GM12891 (cell line): ENCODE measurements around the gene PARD6B.

Experiments used
- DNase-seq: peaks from one replicate; pipeline ENCODE4 v3.0.0; 2011; ENCODE audit warnings: low spot score; ENCODE audit not compliant: insufficient read length
- FAIRE-seq: peaks from 2 replicates; lab custom pipeline; 2011; peaks lifted over from hg19 to GRCh38; lab: Jason Lieb, UNC
- PAX5 ChIP-seq: IDR thresholded peaks from 2 replicates; pipeline ENCODE4 v1.6.1; 2011; ENCODE audit warnings: low read length, moderate library complexity, mild to moderate bottlenecking; ENCODE audit not compliant: insufficient read depth, severe bottlenecking
- POLR2A ChIP-seq: IDR thresholded peaks from 2 replicates; pipeline ENCODE4 v1.6.1; 2011; ENCODE audit warnings: low read depth, low read length, control low read depth
- POLR2AphosphoS5 ChIP-seq: IDR thresholded peaks from 2 replicates; pipeline ENCODE4 v1.6.1; 2011; ENCODE audit warnings: low read depth, low read length, control low read depth
- POU2F2 ChIP-seq: IDR thresholded peaks from 2 replicates; pipeline ENCODE4 v1.6.1; 2011; ENCODE audit warnings: low read depth, mild to moderate bottlenecking, control low read depth, low read length, moderate library complexity
- SPI1 ChIP-seq: IDR thresholded peaks from 2 replicates; pipeline ENCODE4 v1.6.1; 2011; ENCODE audit warnings: low read depth, low read length, control low read depth
- TAF1 ChIP-seq: IDR thresholded peaks from 2 replicates; pipeline ENCODE4 v1.6.1; 2011; ENCODE audit warnings: low read depth, low read length, control low read depth

PARD6B gene

DNA sequence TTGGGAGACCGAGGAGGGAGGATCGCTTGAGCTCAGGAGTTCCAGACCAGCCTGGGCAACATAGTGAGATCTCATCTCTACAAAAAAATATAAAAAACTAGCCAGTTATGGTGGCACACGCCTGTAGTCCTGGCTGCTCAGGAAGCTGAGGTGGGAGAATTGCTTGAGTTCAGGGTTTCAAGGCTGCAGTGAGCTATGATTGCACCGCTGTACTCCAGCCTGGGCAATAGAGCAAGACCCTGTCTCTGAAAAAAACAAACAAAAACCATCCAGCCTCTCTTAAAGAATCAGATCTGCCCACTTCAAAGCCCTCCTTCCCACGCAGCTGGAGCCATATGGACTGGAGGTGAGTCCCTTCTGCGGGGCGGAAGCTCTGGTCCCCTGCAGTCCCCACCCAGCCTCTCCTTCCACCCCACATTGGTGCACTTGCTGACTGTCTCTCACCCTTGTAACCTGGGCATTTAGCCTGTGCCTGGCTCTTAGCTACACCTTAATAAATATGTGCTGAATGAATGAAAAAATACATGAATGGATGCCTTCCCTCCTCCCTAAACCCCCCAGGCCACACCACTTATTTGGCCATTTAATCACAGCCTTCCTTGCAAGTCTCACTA is 7.2 kb upstream of the PARD6B start:
- DNase-seq = no peak
- FAIRE-seq = no peak
- TF ChIP-seq SPI1 = no peak
- no peak for TF ChIP-seq PAX5
- no peak for TF ChIP-seq POLR2AphosphoS5
- TF ChIP-seq POLR2A = no peak
- no peak for TF ChIP-seq POU2F2
- TF ChIP-seq TAF1 = no peak

DNA sequence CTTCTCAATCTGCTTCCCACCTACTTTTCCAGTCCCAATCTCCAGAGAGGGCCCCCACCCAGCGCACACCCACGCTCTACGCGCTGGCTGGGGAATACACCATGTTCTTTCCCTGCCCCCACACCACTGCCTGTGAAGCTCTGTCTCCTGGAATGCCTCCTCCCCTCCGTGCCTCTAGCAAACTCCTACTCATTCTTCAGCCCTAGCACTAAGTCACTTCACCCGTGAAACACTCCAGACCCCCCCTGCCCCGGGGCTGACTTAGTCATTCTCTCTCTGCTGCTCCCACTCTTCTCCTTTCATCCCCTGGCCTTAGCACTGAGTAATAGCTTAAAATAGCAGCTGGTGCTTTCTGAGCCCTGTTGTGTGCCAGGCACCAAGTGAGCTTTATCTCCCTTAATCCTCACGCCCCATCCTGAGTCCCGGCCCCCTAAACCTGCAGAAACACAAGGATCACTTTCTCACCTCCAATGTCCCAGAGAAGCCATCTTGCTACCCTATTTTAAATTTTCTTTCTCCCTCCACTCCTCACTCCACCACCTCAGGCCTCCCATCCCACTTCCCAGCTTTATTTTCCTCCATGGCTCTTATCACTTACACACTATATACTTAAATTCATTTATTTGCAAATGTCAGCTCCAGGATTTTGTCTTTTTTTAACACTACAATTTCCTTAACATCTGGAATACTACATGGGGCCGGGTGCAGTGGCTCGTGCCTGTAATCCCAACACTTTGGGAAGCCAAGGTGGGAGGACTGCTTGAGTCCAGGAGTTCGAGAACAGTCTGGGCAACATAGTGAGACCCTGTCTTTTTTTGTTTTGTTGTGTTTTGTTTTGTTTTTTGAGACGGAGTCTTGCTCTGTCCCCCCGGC is 6.3 kb upstream of the PARD6B start:
- TF ChIP-seq POU2F2 (no peak), TAF1 (no peak), SPI1 (no peak), POLR2AphosphoS5 (no peak), PAX5 (no peak), POLR2A (no peak)
- no peak for FAIRE-seq
- no peak for DNase-seq

DNA sequence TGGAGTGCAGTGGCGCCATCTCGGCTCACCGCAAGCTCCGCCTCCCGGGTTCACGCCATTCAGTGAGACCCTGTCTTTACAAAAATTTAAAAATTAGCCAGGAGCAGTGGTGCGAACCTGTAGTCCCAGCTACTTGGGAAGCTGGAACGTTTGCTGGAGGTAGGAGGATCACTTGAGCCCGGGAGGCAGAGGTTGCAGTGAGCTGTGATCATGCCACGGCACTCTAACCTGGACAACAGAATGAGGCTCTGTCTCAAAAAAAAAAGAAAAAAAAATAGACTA is 5.7 kb upstream of the PARD6B start:
- FAIRE-seq = no peak
- TF ChIP-seq PAX5 = no peak
- TF ChIP-seq POU2F2 = no peak
- no peak for TF ChIP-seq SPI1
- TF ChIP-seq POLR2AphosphoS5 = no peak
- TF ChIP-seq POLR2A = no peak
- no peak for TF ChIP-seq TAF1
- DNase-seq = no peak

DNA sequence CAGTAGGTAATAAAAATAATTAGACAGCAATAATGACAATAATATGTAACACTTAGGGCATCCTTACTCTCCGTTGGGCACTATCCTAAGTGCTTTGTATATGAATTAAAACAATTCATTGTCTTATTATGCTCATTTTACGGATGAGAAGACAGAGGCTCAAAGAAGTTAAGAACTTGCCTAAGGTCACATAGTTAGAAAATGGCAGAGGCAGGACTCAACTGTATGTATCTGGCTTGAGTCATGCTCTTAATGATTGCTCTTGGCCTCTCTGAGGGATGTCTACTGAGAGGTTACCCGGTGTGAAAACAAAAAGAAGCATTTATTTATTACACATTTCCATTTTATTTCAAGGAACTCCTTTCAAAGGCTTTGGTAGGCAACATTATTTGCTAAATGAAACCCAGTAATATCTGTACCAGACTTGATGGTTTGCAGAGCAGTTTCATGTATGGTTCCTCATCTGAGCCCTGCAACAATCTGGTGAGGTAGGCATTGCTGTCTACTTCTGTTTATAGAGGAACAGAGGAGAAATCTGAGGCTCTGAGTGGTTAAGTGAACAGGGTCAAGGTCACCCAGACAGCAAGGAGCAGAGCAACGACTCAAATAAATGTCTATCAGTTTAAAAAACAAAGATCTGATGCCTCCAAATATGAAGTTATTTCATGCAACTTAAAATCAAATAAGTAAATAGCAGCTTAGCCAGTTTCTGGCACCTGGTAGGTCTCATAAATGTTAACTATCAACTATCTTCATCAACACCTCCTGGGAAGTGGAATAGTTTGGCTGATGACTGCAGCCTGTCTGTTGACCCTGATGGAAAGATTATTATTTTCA is 4.2 kb upstream of the PARD6B start:
- TF ChIP-seq POU2F2 (no peak), PAX5 (no peak), SPI1 (no peak), POLR2A (no peak), POLR2AphosphoS5 (no peak), TAF1 (no peak)
- FAIRE-seq (no peak), DNase-seq (no peak)

DNA sequence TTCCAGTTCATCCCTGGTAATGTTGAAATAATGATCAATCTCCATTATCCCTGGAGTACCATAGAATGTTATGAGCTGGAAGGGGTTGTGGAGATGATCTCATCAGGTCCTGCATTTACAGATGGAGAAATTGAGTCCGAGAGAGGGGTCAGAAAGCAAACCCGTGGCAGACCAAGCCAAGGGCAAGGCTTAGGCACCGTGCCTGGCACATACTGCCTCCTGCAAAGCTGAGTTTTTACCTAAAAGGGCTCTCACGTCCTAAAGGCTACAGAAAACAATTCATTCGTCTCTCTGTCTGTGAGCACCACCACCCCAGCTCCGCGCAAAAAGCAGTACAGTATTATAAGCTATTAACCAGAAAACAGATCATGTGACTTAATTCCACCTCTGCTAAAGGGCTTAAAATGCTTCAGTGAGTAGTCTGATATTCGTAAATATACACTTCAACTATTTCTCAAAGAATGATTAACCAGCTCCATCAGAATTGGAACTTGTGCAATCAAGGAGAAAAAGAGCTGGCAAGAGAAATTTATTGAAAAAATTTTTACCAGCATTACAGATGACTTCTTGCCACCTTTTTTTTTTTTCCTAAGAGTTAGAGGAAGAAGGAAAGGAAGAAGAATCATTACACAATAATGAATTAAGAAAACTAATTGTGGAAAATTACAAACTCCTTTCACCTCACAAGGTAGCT is 3.4 kb upstream of the PARD6B start:
- DNase-seq (no peak), FAIRE-seq (no peak)
- TF ChIP-seq POU2F2 (no peak), POLR2A (no peak), TAF1 (no peak), PAX5 (no peak), SPI1 (no peak), POLR2AphosphoS5 (no peak)

DNA sequence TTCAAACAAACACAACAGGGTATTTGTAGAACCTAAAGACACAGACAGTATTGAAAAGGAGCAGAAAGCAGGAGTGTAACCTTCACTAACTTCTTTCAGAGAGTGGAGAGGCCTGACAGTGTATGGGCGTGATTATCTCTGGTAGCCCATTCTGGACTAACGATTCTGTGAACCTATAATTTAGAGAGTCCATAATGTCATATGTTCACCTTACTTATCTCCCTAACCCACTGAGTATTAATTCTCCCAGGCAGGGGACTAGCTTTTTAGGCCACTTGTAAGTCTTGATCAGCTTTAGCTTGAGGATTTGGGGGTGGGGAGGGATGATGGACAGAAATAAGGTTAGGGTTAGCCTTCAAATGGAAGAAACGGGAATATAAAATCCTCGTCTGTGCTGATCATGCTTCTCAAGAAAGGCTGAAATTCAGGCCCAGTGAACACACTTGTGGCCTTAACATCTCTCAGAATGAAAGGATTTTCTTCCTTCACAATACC is 2.8 kb upstream of the PARD6B start:
- FAIRE-seq = no peak
- DNase-seq = no peak
- TF ChIP-seq POLR2AphosphoS5 = no peak
- TF ChIP-seq SPI1 = no peak
- no peak for TF ChIP-seq TAF1
- TF ChIP-seq POLR2A = no peak
- TF ChIP-seq POU2F2 = no peak
- TF ChIP-seq PAX5 = no peak

DNA sequence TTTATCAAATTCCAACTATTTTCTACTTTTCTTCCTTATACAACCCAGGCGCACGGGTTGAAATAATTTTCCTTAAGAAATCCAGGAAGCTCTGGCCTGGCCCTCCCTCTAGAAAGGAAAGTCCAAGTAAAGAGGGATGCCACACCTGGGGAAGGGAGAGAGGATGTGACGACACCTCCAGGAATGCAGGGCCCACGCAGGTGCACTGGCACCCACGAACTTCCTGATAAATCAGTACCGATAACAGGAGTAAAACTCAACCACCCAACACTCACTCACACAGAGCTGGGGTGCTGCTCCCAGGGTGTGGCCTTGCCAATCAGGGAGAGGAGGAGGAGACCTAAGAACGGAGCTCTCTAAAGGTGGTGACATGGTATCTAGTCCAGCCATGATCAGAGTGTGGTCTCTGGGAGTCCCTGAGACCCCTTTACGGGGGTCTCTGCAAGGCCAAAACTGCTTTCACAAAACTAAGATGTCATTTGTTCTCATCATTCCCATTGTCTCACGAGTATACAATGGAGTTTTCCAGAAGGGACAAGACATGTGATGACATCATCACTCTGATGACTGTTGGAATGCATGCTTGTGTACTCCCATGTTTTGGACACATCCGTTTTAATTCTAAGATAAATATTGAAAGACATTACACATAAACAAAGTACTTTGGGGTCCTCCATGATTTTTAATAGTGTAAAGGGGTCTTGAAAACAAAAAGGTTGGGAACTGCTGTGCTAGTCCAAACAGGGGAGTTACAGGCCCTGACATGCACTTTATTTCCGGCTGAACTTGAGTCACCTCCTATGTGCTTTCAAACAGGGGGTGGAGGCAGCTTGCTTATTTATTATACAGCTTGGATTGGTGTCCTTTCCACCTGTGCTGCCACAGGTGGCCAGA is 2.2 kb upstream of the PARD6B start:
- no peak for DNase-seq
- no peak for FAIRE-seq

DNA sequence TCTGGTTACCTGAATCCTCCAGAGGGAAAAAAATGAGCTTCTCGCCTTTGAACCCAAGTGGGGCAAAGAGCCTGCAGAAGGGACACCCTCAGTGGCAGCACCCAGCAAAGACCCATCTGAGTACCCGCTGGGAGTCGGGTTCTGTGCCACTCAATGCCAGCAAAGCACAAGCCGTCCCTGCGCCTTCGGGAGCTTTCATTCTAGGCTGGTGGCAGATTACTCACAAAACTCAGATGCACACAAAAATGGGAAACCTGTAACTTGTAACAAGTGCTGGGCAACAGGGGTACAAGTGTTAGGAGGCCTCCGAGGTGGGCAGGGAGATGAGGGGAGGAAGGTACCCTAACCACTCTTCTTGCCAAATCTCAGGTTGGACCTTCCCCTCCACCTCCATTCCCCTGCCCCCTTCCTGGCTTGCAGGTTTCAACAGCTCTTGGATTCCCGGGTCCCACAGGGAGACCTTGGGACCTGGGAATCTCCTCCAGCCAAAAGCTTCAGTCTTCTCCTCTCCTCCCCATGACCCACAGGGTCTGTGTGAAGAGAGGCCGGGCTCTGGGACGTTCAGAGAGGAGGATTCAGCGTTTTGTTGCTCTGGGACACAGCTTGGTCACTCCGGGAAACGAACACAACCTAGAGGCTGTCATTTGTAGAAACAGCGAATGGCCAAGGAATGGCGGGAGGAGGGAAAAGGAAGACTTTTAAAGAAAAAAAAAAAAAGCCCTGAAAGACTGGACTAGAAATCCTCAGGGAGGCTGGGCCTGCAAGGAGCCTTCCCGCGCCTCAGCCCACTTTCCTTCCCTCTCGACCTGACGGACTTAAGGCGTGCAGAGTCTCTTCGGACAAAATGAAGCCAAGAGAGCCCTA is 1.2 kb upstream of the PARD6B start:
- no peak for TF ChIP-seq PAX5
- TF ChIP-seq POLR2AphosphoS5 = no peak
- TF ChIP-seq POLR2A = no peak
- TF ChIP-seq TAF1 = no peak
- TF ChIP-seq SPI1 = no peak
- TF ChIP-seq POU2F2 = no peak
- FAIRE-seq (no peak), DNase-seq (no peak)

More for the DNA sequence above, 2.2 kb upstream of the PARD6B start:
- no peak for TF ChIP-seq POLR2AphosphoS5
- TF ChIP-seq POLR2A = no peak
- TF ChIP-seq PAX5 = no peak
- no peak for TF ChIP-seq SPI1
- no peak for TF ChIP-seq POU2F2
- TF ChIP-seq TAF1 = no peak
